Measurements from ENCODE around the gene COLGALT1. TPM values are rescaled to one million over a fixed set of nuclear protein-coding genes. Genes with fewer than 3 reads are reported as not detected.

The COLGALT1 gene
- total and polyA plus RNA-seq, 10 of the 15 experiments (the other 5 are each of a cell fraction or from before 2014, with no cell fraction given), result 1.2 to 78.8 (median 29.8) TPM

DNA sequence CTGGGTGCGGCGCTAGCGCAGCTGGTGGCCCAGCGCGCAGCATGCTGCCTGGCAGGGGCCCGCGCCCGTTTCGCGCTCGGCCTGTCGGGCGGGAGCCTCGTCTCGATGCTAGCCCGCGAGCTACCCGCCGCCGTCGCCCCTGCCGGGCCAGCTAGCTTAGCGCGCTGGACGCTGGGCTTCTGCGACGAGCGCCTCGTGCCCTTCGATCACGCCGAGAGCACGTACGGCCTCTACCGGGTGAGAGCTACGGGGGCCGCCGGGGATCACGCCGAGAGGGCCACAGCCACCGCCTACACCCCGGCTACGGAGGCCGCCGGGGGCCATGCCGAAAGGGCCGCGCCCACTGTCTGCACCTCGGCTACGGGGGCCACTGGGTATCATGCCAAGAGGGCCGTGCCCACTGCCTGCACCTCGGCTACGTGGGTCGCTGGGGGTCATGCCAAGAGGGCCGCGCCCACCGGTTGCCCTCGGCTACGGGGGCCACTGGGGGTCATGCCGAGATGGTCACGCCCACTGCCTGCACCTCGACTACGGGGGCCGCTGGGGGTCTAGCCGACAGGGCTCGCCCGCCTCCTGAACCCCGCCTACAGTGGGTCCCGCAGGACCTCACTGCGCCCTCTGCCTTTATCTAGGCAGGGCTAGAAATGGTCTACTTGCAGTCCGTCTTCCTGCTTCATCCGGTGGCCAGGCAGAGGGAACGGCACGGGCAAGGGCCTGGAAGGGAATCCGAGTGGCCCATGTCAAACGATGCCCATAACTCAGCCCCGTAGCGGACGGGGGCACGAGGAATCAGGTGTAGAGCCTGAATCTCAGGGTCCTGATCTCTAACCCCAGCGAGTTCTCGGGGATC, 43.5 kb upstream of the COLGALT1 start (continued):
- TF ChIP-seq IKZF2 (IDR thresholded peaks at IDR 0.05), result peak; percentile 43 to 61; a peak in 3 of 4 replicates
- no peak for TF ChIP-seq ZNF217 (IDR thresholded peaks at IDR 0.05)
- TF ChIP-seq, protein P1, sequence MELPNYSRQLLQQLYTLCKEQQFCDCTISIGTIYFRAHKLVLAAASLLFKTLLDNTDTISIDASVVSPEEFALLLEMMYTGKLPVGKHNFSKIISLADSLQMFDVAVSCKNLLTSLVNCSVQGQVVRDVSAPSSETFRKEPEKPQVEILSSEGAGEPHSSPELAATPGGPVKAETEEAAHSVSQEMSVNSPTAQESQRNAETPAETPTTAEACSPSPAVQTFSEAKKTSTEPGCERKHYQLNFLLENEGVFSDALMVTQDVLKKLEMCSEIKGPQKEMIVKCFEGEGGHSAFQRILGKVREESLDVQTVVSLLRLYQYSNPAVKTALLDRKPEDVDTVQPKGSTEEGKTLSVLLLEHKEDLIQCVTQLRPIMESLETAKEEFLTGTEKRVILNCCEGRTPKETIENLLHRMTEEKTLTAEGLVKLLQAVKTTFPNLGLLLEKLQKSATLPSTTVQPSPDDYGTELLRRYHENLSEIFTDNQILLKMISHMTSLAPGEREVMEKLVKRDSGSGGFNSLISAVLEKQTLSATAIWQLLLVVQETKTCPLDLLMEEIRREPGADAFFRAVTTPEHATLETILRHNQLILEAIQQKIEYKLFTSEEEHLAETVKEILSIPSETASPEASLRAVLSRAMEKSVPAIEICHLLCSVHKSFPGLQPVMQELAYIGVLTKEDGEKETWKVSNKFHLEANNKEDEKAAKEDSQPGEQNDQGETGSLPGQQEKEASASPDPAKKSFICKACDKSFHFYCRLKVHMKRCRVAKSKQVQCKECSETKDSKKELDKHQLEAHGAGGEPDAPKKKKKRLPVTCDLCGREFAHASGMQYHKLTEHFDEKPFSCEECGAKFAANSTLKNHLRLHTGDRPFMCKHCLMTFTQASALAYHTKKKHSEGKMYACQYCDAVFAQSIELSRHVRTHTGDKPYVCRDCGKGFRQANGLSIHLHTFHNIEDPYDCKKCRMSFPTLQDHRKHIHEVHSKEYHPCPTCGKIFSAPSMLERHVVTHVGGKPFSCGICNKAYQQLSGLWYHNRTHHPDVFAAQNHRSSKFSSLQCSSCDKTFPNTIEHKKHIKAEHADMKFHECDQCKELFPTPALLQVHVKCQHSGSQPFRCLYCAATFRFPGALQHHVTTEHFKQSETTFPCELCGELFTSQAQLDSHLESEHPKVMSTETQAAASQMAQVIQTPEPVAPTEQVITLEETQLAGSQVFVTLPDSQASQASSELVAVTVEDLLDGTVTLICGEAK (IDR thresholded peaks at IDR 0.05; ENCODE audit: borderline replicate concordance), result no peak
- peak; percentile 95 for TF ChIP-seq IKZF1 (conservative IDR thresholded peaks at IDR 0.05)
- TF ChIP-seq GATAD2B (conservative IDR thresholded peaks at IDR 0.05; ENCODE audit: low read depth), result peak; percentile 97
- no peak for TF ChIP-seq E4F1 (IDR thresholded peaks at IDR 0.05; ENCODE audit: borderline replicate concordance, partially characterized antibody)
- TF ChIP-seq NFXL1 (IDR thresholded peaks at IDR 0.05; ENCODE audit: borderline replicate concordance), result no peak
- TF ChIP-seq CBFB (IDR thresholded peaks at IDR 0.05; ENCODE audit: low read depth), result peak; percentile 87
- peak; percentile 33 for TF ChIP-seq SIX5 (IDR thresholded peaks at IDR 0.05; ENCODE audit: low read depth, low read length, severe bottlenecking)
- TF ChIP-seq RB1 (IDR thresholded peaks at IDR 0.05; ENCODE audit: borderline replicate concordance), result peak; percentile 70; the same call in 1 of the 2 replicates
- no peak for TF ChIP-seq CUX1 (IDR thresholded peaks at IDR 0.05; ENCODE audit: insufficient replicate concordance, low read depth, low read length)
- peak; percentile 83 for TF ChIP-seq SP1 (IDR thresholded peaks at IDR 0.05; ENCODE audit: low read depth, low read length)
- no peak for TF ChIP-seq USF1 (IDR thresholded peaks at IDR 0.05; ENCODE audit: borderline replicate concordance, extremely low read length, insufficient read depth, low read depth, low read length)
- no peak; the same call in 1 of the 3 replicates for TF ChIP-seq POU2F2 (IDR thresholded peaks at IDR 0.05; ENCODE audit: borderline replicate concordance, low read depth, low read length)
- no peak for TF ChIP-seq GABPA (IDR thresholded peaks at IDR 0.05; ENCODE audit: low read depth)
- TF ChIP-seq ESRRA (IDR thresholded peaks at IDR 0.05; ENCODE audit: low read length), result peak; percentile 75; the same call in 1 of the 2 replicates

Data from GM12878 (cell line).